SIG-M5 treated with dmso at 0.1 percent for 504 hours (cell line): Measurements from ENCODE around the gene KRT2.

ENCODE experiments used
- DNase-seq: peaks from one replicate; lab custom pipeline; 2025; ENCODE audit not compliant: unreplicated experiment; lab: John Stamatoyannopoulos, UW

KRT2 gene

DNA sequence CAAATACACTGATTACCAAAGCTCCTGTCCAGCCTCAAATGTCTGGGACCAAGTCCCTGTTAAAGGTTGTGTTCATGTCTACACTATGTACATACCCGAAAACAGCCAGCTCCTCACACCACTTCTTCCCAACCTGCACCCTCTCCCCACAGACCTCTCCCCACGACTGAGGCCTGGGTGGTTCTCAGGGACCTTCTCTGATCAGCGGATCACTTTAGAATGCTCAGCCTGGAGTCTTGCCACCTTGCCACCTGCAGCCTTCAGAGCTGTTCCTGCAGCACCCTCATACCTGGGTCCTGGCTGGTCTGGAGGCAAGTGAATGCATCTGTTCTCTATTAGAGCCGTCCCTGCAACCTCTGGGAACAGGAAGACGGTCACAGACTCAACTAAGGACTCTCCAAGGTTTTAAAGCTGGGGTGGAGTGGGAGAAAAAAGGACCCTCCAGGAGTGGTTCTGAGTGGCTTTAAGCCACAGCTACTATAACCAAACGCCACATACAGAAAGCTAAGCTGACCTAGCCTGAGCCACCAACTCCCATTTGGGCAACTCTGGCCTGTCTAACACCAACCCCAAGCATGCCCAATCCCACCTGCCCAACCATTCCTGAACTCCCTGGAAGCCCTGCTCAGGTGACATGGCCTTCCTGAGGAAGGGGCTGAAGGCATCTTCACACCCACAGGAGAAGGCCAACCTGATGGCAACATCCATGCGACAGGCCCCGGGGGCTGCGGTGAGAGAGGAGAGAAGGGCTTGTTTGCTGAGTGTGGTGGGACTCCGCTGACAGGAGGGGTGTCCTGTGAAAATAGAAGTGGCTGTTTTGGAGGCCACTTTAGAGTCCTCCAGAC, 8.6 kb downstream of the KRT2 start:
- DNase-seq = no peak

- no peak for DNase-seq
Observed at GRCh38 chr12:52641468-52641867, 10.5 kb downstream of the KRT2 start.

GRCh38 chr12:52637299-52637698, 14.7 kb downstream of the KRT2 start:
- DNase-seq = no peak

GRCh38 chr12:52636592-52637258, 15.3 kb downstream of the KRT2 start:
- DNase-seq = no peak

DNA sequence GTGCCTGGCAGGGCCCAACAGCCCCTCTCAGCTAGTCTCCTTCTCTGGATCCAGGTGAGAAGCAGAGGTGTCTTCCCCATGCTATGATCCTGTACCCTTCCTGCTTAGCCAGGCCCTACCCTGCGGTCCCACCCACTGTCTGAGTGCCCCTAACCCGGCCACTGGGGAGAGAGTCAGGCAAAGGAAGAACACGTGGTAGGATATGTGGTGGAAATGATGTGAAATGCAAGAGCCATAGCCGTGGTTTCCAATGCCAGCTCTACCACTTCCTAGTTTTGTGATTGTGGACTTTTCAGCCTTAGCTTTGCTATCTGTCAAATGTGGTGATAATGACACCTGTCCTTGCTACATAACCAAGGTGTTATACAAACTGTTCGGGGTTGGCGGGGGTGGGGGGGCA, 15.8 kb downstream of the KRT2 start:
- no peak for DNase-seq

DNA sequence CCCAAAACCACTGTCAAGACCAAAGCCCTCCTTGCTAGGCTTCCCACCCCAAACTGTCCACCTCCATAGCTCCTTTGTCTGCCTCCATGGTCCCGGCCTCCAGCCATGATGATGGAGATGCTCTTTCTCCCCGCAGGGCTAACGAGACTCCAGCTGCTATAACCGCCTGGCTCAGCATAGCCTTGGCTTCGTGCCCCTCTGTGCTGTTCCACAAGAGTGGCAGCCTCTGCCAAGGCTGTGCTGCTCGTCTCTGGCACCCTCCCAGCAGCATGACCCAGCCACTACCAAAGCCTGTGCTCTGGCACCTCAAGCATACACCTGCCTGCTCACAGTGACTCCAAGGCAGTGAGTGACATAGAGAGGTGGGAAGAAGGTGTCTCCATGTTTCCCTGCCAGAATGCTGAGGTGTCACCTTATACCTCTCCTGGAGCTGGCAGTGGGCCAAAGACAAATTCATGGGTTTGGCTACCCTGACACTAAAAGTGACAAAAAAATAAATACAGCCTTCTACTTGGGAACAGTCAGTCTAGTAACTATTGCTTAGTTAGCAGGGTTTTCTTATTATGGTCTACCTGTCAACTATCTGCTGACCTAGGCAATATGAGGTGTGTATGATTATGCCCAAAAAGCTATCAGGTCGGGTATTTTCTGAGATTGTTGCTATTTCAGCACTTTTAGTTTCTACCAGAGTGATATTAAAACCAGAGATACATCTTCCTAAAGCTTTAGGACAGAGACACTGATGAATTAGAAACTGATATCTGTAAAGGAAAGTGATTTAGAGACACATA, 17.6 kb downstream of the KRT2 start:
- DNase-seq = no peak

GRCh38 chr12:52633383-52633782, 18.6 kb downstream of the KRT2 start:
- DNase-seq = peak; percentile 18

DNA sequence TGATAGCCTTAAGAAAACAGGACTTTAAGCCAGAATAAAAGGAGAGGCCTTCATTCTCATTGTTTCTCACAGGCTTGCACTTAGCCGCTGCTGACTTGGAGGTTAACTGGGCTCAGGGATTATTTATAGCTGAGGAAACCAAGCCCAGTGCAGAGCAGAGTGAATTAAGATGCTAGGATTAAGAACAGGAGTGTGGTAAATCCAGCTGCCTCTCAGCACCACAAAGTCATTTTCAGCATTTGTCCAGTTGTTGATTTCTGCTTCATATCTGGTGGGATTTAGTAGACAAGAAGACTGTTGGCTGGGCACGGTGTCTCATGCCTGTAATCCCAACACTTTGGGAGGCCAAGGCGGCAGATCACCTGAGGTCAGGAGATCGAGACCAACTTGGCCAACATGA, 19.4 kb downstream of the KRT2 start:
- DNase-seq = no peak

GRCh38 chr12:52631676-52632459, 20.1 kb downstream of the KRT2 start:
- no peak for DNase-seq

- DNase-seq = no peak
Observed at GRCh38 chr12:52631264-52631663, 20.7 kb downstream of the KRT2 start.

GRCh38 chr12:52630599-52631200, 21.3 kb downstream of the KRT2 start:
- DNase-seq = no peak

- no peak for DNase-seq
Observed at GRCh38 chr12:52630008-52630500, 22.0 kb downstream of the KRT2 start.

DNA sequence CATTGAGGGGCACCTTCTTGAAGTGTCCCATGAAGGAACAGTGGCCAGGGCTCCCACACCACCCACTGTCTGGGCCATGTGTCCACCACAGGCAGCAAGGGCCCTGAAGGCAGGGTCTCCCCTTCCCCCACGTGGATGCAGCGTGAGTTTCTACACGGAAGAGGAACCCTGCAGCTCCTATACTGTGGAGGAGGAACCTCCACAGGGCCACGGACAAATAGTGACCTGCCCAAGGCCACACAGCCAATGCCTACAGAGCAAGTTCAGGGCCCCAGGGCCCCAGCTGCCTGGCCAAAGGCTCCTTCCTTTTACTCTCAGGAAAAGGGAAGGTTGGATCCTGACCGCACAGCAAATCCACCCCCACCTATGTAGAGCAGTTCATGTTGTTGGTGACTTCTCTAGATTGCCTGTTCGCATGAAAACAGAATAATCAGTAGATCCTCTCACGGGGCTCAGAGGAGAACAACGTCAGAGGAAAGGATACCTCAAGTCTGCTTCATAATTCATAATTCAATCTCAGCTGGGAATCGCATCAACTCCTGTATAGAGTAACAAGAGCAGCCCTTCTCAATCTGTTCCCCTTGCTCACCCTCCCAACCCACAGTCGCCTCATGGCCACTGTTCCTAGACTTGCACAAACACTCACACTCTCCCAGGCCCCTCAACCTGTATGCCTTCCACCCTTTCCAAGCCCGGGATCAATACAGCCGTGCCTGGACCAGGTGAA, 22.6 kb downstream of the KRT2 start:
- no peak for DNase-seq

- no peak for DNase-seq
Observed at GRCh38 chr12:52628841-52629240, 23.2 kb downstream of the KRT2 start.

GRCh38 chr12:52628111-52628507, 23.9 kb downstream of the KRT2 start:
- no peak for DNase-seq

GRCh38 chr12:52627395-52628110, 24.5 kb downstream of the KRT2 start:
- no peak for DNase-seq

- no peak for DNase-seq
Observed at GRCh38 chr12:52622349-52622748, 29.7 kb downstream of the KRT2 start.

DNA sequence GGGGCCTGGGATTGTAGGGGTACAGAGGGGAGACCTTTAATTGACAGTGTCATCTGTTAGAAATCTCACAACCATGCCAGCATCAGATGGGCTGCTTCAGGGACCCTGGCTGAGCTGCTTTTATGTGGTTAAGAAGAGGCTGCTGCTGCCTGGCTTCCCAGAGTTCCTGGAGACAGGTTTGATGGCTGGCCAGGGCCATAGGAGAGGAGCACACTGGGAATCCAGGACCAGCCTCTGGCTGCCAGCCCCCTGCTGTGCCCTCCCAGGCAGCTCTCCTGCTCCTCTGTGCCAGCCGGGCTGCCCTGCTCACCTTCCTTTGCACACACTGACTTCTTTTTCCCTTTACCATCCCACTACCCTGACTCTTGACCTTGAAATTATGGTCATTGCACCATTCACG, 33.1 kb downstream of the KRT2 start:
- DNase-seq = no peak

DNA sequence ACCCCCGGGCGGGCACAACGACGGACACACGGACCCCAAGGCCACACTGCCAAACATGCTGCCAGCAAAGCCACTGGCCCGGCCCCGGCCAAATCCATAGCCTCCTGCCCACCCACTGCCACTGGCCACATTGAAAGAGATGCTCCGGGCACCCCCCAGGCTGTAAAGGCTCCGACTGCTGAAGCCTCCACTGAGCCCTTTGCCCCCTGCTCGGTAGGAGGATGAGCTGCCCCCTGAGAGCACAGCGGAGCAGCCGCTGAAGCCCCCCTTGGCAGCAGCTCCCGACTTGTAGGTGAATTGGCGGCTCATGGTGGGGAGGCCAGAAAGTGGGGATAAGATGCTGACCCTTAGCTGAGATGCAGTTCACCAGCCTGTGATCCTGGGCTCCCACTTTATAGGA, 33.8 kb downstream of the KRT2 start, which contains the start of gene KRT73:
Gene KRT73, minus strand, starts transcription at position 344 of the 400 bp plus-strand sequence. Its CDS starts 35 bp downstream, at position 309.
- no peak for DNase-seq
